ENCODE data around the gene HYCC1. TPM values are rescaled to one million over a fixed set of nuclear protein-coding genes. Genes with fewer than 3 reads are reported as not detected.

The HYCC1 gene
- total RNA-seq, 6 experiments from 2014 or later, result 8.1 to 15.4 (median 13.9) TPM

DNA sequence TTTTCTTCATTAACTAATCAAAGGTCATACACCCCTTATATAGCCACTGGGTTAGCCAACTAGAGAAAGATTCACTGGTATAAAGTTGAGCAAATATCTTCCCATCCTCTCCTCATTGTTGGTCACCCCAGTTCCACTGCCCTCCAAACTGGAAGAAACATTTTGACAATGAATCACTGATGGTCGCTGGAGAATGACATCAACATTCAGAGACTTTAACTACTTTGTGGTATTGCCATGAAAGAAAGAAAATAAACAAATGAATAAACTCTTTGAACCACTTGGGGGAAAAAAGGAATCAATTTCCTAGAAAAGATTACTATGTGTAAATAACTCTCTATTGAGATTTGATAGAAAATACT is 23.4 kb downstream of the HYCC1 start:
- no peak overlapping the region for H3K27ac ChIP-seq
- H3K27me3 ChIP-seq, result no peaks in the 10 kb centered on the region
- no peak for DNase-seq
- no peak overlapping the region for H3K4me3 ChIP-seq
- 67% methylated on average over 1 of the region's 1 CpG for WGBS (ENCODE audit: insufficient coverage, low coverage, low lambda C conversion rate, missing lambda C conversion rate)
- intact Hi-C loops (cut with DNase I), result no loop called here
- no peaks in the 10 kb centered on the region for H3K4me1 ChIP-seq
- ATAC-seq, result no peak
- H3K9me3 ChIP-seq, result no peaks in the 10 kb centered on the region
- TF ChIP-seq POLR2A (IDR thresholded peaks at IDR 0.05) (no peak), CTCF (IDR thresholded peaks at IDR 0.05) (no peak)
- H3K36me3 ChIP-seq, result no peaks in the 10 kb centered on the region

DNA sequence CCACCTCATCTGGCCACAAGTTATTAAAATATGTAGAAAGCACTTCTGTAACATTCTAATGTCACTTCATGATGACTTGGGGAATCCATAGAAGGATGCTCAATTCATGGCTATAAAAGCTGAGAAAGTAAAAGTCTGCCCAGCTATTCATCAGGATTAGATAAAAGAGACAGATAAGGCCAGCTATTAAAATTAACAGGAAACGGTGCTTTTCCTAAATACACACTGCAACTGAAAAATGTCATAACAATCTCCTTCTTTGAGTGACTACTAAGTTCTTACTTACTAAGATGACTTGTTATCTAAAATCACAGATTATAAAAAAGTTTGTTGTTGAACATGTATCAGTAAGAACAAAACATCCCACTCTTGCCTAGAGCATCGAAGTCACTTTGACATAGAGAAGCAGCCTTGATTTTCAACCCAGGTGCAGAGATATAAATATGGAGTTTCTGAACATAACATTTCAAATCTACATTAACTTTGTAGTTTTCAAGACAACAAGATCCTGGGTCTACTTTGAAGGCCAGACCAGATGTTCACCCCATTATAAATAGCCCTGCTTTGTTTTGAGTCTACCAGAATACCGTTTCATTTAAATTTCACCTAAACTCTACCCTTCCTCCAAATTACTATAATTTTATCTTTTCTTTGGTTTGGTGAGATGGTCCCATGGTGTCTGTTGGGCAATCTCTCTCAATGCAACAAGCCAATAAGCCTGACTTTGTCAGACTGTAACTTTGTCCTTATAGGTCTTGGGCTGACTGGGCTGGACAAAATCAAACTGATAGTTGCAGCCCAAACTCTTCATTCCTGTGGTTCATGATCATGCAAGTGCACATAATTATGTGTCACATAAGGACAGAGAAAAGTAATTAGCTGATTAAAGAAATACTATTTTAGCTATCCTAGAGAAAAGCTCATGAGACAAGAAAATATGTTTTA is 24.0 kb downstream of the HYCC1 start:
- intact Hi-C loops (cut with DNase I), result no loop called here
- H3K4me3 ChIP-seq, result no peak overlapping the region
- H3K27me3 ChIP-seq, result no peaks in the 10 kb centered on the region
- no peak for ATAC-seq
- whole genome bisulfite sequencing (ENCODE audit: insufficient coverage, low coverage, low lambda C conversion rate, missing lambda C conversion rate), result 75% methylated on average over 3 of the region's 3 CpGs
- H3K36me3 ChIP-seq, result no peaks in the 10 kb centered on the region
- H3K9me3 ChIP-seq, result no peaks in the 10 kb centered on the region
- H3K27ac ChIP-seq, result no peak overlapping the region
- no peak for TF ChIP-seq CTCF (IDR thresholded peaks at IDR 0.05)
- H3K4me1 ChIP-seq, result no peaks in the 10 kb centered on the region
- DNase-seq, result no peak

- DNase-seq, result no peak
- ATAC-seq, result no peak
- no peaks in the 10 kb centered on the region for H3K27me3 ChIP-seq
- TF ChIP-seq POLR2A (IDR thresholded peaks at IDR 0.05) (no peak), CTCF (IDR thresholded peaks at IDR 0.05) (no peak)
- no peaks in the 10 kb centered on the region for H3K36me3 ChIP-seq
- WGBS (ENCODE audit: insufficient coverage, low coverage, low lambda C conversion rate, missing lambda C conversion rate), result 90% methylated on average over 5 of the region's 5 CpGs
- no peaks in the 10 kb centered on the region for H3K4me1 ChIP-seq
- H3K9me3 ChIP-seq, result no peaks in the 10 kb centered on the region
- intact Hi-C loops (cut with DNase I), result no loop called here
- H3K27ac ChIP-seq, result no peak overlapping the region
- no peak overlapping the region for H3K4me3 ChIP-seq
Measured at GRCh38 chr7:22985436-22985835, 28.5 kb downstream of the HYCC1 start.

DNA sequence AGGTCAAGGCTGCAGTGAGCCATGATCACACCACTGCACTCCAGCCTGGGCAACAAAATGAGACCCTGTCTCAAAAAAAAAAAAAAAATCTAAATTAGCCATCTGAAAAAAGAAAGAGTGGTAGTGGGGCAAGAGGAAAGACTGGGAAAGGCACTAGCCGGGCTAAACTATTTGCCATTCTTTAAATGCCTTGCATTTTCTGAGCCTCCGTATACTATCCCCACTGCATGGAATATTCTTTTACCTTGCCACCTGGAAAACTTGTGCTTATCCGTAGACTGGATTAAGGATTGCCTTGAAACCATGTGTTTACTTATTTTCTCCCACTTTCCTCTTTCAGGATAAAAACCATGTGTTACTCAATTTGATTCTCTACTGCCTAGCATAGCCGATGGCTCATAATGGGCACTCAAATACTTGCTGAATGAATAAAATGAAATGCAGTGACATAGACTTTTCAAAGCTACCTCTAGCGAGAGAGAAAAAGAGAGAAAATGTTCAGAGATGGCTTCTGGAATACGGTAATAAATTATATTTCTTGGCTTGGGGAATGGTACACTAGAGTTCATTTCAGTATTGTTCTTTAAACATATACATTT is 30.6 kb downstream of the HYCC1 start:
- no peak for DNase-seq
- Histone ChIP-seq H3K27me3 (no peaks in the 10 kb centered on the region), H3K9me3 (no peaks in the 10 kb centered on the region), H3K4me1 (no peaks in the 10 kb centered on the region), H3K27ac (no peak overlapping the region), H3K36me3 (no peaks in the 10 kb centered on the region), H3K4me3 (no peak overlapping the region)
- ATAC-seq, result no peak
- no peak for TF ChIP-seq POLR2A (IDR thresholded peaks at IDR 0.05)
- no peak for TF ChIP-seq CTCF (IDR thresholded peaks at IDR 0.05)
- WGBS (ENCODE audit: insufficient coverage, low coverage, low lambda C conversion rate, missing lambda C conversion rate), result 93% methylated on average over 6 of the region's 6 CpGs
- intact Hi-C loops (cut with DNase I), result no loop called here
